PC-3 (cell line): ENCODE measurements around the gene SCAF4. TPM values are rescaled to one million over a fixed set of nuclear protein-coding genes. Genes with fewer than 3 reads are reported as not detected.
"Not testable (repeated sequence)": the region's sequence is repeated elsewhere in the genome, so short reads cannot be mapped to it uniquely, and the experiment has no call there.

Experiments used
- ATAC-seq: fragments of 200-7000 bp; cut with Tn5 transposase; 2 replicates; pipeline ENCODE4 v1.9.1; 2020; ENCODE audit warnings: mild to moderate bottlenecking, moderate library complexity
- BruUV-seq: library from RNA; stranded (reverse); fragments of 400-500 nt; replicated peaks from 2 replicates; lab custom pipeline; 2021; lab: Mats Ljungman, UMichigan
- CTCF ChIA-PET: fragments of 300-600 bp; sonication (Branson Sonifier 250); formaldehyde crosslinking; loops from one replicate; lab custom pipeline; 2022; ENCODE audit warnings: antibody characterized with exemption; lab: Charles Lee
- POLR2A ChIA-PET: fragments of 300-600 bp; sonication (Branson Sonifier 250); formaldehyde crosslinking; loops from one replicate; lab custom pipeline; 2022; ENCODE audit warnings: antibody characterized with exemption; ENCODE audit not compliant: unreplicated experiment; lab: Charles Lee
- DNase-seq: peaks from one replicate; pipeline ENCODE4 v3.0.0-alpha.2; 2015
- H2AFZ ChIP-seq: fragments of 300-600 bp; sonication (generic); 2 replicates; pipeline ENCODE4 v1.6.0; 2016; ENCODE audit warnings: antibody characterized with exemption, low read length
- H3F3A ChIP-seq: fragments of 300-600 bp; sonication (generic); one replicate; pipeline ENCODE4 v1.6.0; 2017; ENCODE audit warnings: antibody characterized with exemption, low read length, control low read depth, mild to moderate bottlenecking; ENCODE audit not compliant: unreplicated experiment
- H3K27ac ChIP-seq: fragments of 300-600 bp; sonication (generic); 2 replicates; pipeline ENCODE4 v1.5.1; 2016; ENCODE audit warnings: mild to moderate bottlenecking, low read length
- H3K27me3 ChIP-seq: fragments of 300-600 bp; sonication (generic); 2 replicates; pipeline ENCODE4 v1.6.1; 2016; ENCODE audit warnings: low read length, mixed read lengths
- H3K36me3 ChIP-seq: fragments of 300-600 bp; sonication (generic); 2 replicates; pipeline ENCODE4 v1.6.1; 2016; ENCODE audit warnings: low read depth, mixed run types, low read length, mixed read lengths
- H3K4me1 ChIP-seq: fragments of 300-600 bp; sonication (generic); 2 replicates; pipeline ENCODE4 v1.5.1; 2016; ENCODE audit warnings: low read length; ENCODE audit not compliant: insufficient read depth
- H3K4me2 ChIP-seq: fragments of 300-600 bp; sonication (generic); 2 replicates; pipeline ENCODE4 v1.6.0; 2016; ENCODE audit warnings: low read length
- H3K4me3 ChIP-seq: fragments of 300-600 bp; sonication (generic); 2 replicates; pipeline ENCODE4 v1.5.1; 2016; ENCODE audit warnings: mild to moderate bottlenecking, low read length, mixed read lengths
- H3K79me2 ChIP-seq: fragments of 300-600 bp; sonication (generic); 2 replicates; pipeline ENCODE4 v1.6.1; 2017; ENCODE audit warnings: low read length, mixed read lengths
- H3K9ac ChIP-seq: fragments of 300-600 bp; sonication (generic); 2 replicates; pipeline ENCODE4 v1.6.0; 2016; ENCODE audit warnings: mild to moderate bottlenecking, low read length
- H3K9me2 ChIP-seq: fragments of 300-600 bp; sonication (generic); replicated peaks from 2 replicates; pipeline ENCODE4 v1.6.1; 2016; ENCODE audit warnings: mixed run types, low read length, mixed read lengths
- H3K9me3 ChIP-seq: fragments of 300-600 bp; sonication (generic); 2 replicates; pipeline ENCODE4 v1.6.1; 2016; ENCODE audit warnings: low read length, mixed read lengths
- H4K20me1 ChIP-seq: fragments of 300-600 bp; sonication (generic); 2 replicates; pipeline ENCODE4 v1.6.1; 2016; ENCODE audit warnings: low read length, mixed read lengths
- CTCF ChIP-seq: fragments of 300-600 bp; sonication (generic); conservative IDR thresholded peaks from 2 replicates; pipeline ENCODE4 v1.5.1; 2017; ENCODE audit warnings: antibody characterized with exemption, low read depth, mild to moderate bottlenecking, low read length
- EZH2 ChIP-seq: fragments of 300-600 bp; sonication (generic); IDR thresholded peaks from one replicate; pipeline ENCODE4 v1.6.1; 2017; ENCODE audit warnings: antibody characterized with exemption, mild to moderate bottlenecking, low read length; ENCODE audit not compliant: unreplicated experiment
- EZH2phosphoT487 ChIP-seq: fragments of 300-600 bp; sonication (generic); IDR thresholded peaks from 2 replicates; pipeline ENCODE4 v1.6.1; 2018; ENCODE audit warnings: mild to moderate bottlenecking, antibody characterized with exemption, low read length, borderline replicate concordance
- intact Hi-C: fragments of 100-400 bp; cut with micrococcal nuclease; formaldehyde crosslinking; loops from 2 replicates; pipeline ENCODE4 v1.9.0; 2023
- total RNA-seq: library from RNA; depleted of rRNA; stranded (reverse); fragments of >200 nt; gene quantifications from 2 replicates; pipeline ENCODE4 v1.2.3, GENCODE V29; 2014

SCAF4 gene
- total RNA-seq, 1 experiment from 2014 or later, result 11.2 TPM

GRCh38 chr21:31654340-31654739 lies 77.6 kb downstream of the SCAF4 start:
- Histone ChIP-seq H3K36me3 (no peaks in the 10 kb centered on the region), H3K79me2 (no peaks in the 10 kb centered on the region), H3K9me2 (no peaks in the 10 kb centered on the region), H3K27ac (no peak overlapping the region), H3F3A (no peaks in the 10 kb centered on the region), H4K20me1 (no peaks in the 10 kb centered on the region), H3K4me3 (no peak overlapping the region), H3K9ac (no peak overlapping the region), H3K4me2 (no peak overlapping the region), H3K9me3 (no peaks in the 10 kb centered on the region), H3K27me3 (no peaks in the 10 kb centered on the region), H2AFZ (no peak overlapping the region), H3K4me1 (peaks cover 21% of the 10 kb centered on the region)
- intact Hi-C loops, result no loop called here
- ATAC-seq (no peak), DNase-seq (no peak)
- TF ChIP-seq EZH2phosphoT487 (no peak), EZH2 (no peak), CTCF (no peak)
- POLR2A ChIA-PET, result no interaction called here
- no TSS peak for BruUV-seq
- CTCF ChIA-PET, result no interaction called here

- ATAC-seq, CTCF ChIA-PET: not testable (repeated sequence)
Measured at GRCh38 chr21:31651491-31651890, 80.4 kb downstream of the SCAF4 start.

GRCh38 chr21:31650930-31651329 lies 81.0 kb downstream of the SCAF4 start:
- Histone ChIP-seq H3K79me2 (no peaks in the 10 kb centered on the region), H3K4me1 (peaks cover 3% of the 10 kb centered on the region), H3K9me2 (no peaks in the 10 kb centered on the region), H3K27me3 (no peaks in the 10 kb centered on the region), H2AFZ (no peak overlapping the region), H3K4me2 (no peak overlapping the region), H3F3A (no peaks in the 10 kb centered on the region), H4K20me1 (no peaks in the 10 kb centered on the region), H3K4me3 (no peak overlapping the region), H3K9me3 (no peaks in the 10 kb centered on the region), H3K36me3 (no peaks in the 10 kb centered on the region), H3K9ac (no peak overlapping the region), H3K27ac (no peak overlapping the region)
- no TSS peak for BruUV-seq
- no peak for ATAC-seq
- CTCF ChIA-PET, result no interaction called here
- no peak for DNase-seq
- TF ChIP-seq EZH2phosphoT487, result no peak
- no peak for TF ChIP-seq EZH2
- TF ChIP-seq CTCF, result no peak
- intact Hi-C loops, result no loop called here
- POLR2A ChIA-PET, result no interaction called here

More at GRCh38 chr21:31651491-31651890, 80.4 kb downstream of the SCAF4 start:
- H3K9ac ChIP-seq, H3K27me3 ChIP-seq, H3F3A ChIP-seq, H3K4me2 ChIP-seq, H3K79me2 ChIP-seq, H4K20me1 ChIP-seq, H2AFZ ChIP-seq, H3K36me3 ChIP-seq, BruUV-seq, H3K9me2 ChIP-seq, POLR2A ChIA-PET, DNase-seq, H3K27ac ChIP-seq, H3K4me1 ChIP-seq, H3K9me3 ChIP-seq, intact Hi-C loops, H3K4me3 ChIP-seq: not testable (repeated sequence)
